HCT116 (cell line): Measurements from ENCODE around the gene BRSK1.

ENCODE experiments used
- EZH2phosphoT487 ChIP-seq: fragments of 200-600 bp; IDR thresholded peaks from 2 replicates; pipeline ENCODE4 v1.6.1; 2018; ENCODE audit warnings: antibody characterized with exemption, borderline replicate concordance
- JUND ChIP-seq: IDR thresholded peaks from 2 replicates; pipeline ENCODE4 v1.6.1; 2012
- POLR2A ChIP-seq: IDR thresholded peaks from 2 replicates; pipeline ENCODE4 v1.7.0; 2011; ENCODE audit warnings: borderline replicate concordance; ENCODE audit not compliant: insufficient read depth, insufficient read length; ENCODE audit errors: extremely low read depth
- RAD21 ChIP-seq: IDR thresholded peaks from 2 replicates; pipeline ENCODE4 v1.6.1; 2012; ENCODE audit warnings: low read depth, mild to moderate bottlenecking
- SP1 ChIP-seq: IDR thresholded peaks from 2 replicates; pipeline ENCODE4 v1.6.1; 2012; ENCODE audit warnings: low read depth
- TCF7L2 ChIP-seq: IDR thresholded peaks from 2 replicates; pipeline ENCODE4 v1.7.0; 2011; ENCODE audit warnings: borderline replicate concordance, inconsistent platforms; ENCODE audit not compliant: insufficient read depth, insufficient read length; ENCODE audit errors: extremely low read depth
- YY1 ChIP-seq: IDR thresholded peaks from 2 replicates; pipeline ENCODE4 v1.6.1; 2011; ENCODE audit warnings: low read length, low read depth, moderate library complexity, mild to moderate bottlenecking; ENCODE audit not compliant: insufficient replicate concordance; ENCODE audit errors: extremely low read depth
- ZFX ChIP-seq: fragments of 450-650 bp; IDR thresholded peaks from 2 replicates; pipeline ENCODE4 v1.6.1; 2017
- TF ChIP-seq, protein P1 (sequence below), 3 experiments: fragments of 200-600 bp in 1 of 3; sonication (generic) in 1 of 3; IDR thresholded peaks in 2 of 3; conservative IDR thresholded peaks in 1 of 3; 2 replicates each; pipeline ENCODE4 v1.5.1; 2012 to 2017; ENCODE audit warnings: low read depth in 2 of 3, low read length in 2 of 3, antibody characterized with exemption in 1 of 3, borderline replicate concordance in 1 of 3, control low read depth in 1 of 3, mild to moderate bottlenecking in 1 of 3, mixed read lengths in 1 of 3, mixed run types in 1 of 3, moderate library complexity in 1 of 3; ENCODE audit not compliant: insufficient read depth in 1 of 3
- TF ChIP-seq, protein P2 (sequence below): IDR thresholded peaks from 2 replicates; pipeline ENCODE4 v1.6.1; 2011; ENCODE audit warnings: mild to moderate bottlenecking, low read length, moderate library complexity; ENCODE audit not compliant: insufficient replicate concordance; ENCODE audit errors: extremely low read depth
- TF ChIP-seq, protein P3 (sequence below): IDR thresholded peaks from 2 replicates; pipeline ENCODE4 v1.6.1; 2012; ENCODE audit warnings: low read depth

DNA sequence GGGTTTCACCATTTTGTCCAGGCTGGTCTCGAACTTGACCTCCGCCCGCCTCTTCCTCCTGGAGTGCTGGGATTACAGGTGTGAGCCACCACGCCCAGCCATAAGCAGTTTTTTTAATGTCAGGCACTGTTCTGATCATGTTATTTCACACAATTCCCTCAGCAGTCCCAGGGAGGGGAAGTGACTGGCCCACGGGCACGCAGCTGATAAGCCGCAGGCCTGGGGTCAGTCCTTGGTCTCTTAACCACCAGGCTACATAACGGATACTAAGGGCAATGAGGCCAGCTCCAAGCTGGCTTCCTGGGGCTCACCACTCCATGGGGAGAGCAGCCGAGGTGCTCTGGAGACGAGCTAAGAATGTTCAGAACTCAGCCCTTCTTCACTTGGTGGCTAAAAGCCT is 13.5 kb downstream of the BRSK1 start:
- TF ChIP-seq, protein P1, sequence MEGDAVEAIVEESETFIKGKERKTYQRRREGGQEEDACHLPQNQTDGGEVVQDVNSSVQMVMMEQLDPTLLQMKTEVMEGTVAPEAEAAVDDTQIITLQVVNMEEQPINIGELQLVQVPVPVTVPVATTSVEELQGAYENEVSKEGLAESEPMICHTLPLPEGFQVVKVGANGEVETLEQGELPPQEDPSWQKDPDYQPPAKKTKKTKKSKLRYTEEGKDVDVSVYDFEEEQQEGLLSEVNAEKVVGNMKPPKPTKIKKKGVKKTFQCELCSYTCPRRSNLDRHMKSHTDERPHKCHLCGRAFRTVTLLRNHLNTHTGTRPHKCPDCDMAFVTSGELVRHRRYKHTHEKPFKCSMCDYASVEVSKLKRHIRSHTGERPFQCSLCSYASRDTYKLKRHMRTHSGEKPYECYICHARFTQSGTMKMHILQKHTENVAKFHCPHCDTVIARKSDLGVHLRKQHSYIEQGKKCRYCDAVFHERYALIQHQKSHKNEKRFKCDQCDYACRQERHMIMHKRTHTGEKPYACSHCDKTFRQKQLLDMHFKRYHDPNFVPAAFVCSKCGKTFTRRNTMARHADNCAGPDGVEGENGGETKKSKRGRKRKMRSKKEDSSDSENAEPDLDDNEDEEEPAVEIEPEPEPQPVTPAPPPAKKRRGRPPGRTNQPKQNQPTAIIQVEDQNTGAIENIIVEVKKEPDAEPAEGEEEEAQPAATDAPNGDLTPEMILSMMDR (IDR thresholded peaks at IDR 0.05 in 2 of 3, conservative IDR thresholded peaks at IDR 0.05 in 1 of 3; ENCODE audit: borderline replicate concordance in 1 of 3, insufficient read depth in 1 of 3, low read depth in 2 of 3, low read length in 2 of 3) = no peak
- TF ChIP-seq TCF7L2 (no peak), POLR2A (no peak), SP1 (no peak), ZFX (no peak), RAD21 (no peak), YY1 (no peak), JUND (no peak), EZH2phosphoT487 (no peak)
- TF ChIP-seq, protein P2, sequence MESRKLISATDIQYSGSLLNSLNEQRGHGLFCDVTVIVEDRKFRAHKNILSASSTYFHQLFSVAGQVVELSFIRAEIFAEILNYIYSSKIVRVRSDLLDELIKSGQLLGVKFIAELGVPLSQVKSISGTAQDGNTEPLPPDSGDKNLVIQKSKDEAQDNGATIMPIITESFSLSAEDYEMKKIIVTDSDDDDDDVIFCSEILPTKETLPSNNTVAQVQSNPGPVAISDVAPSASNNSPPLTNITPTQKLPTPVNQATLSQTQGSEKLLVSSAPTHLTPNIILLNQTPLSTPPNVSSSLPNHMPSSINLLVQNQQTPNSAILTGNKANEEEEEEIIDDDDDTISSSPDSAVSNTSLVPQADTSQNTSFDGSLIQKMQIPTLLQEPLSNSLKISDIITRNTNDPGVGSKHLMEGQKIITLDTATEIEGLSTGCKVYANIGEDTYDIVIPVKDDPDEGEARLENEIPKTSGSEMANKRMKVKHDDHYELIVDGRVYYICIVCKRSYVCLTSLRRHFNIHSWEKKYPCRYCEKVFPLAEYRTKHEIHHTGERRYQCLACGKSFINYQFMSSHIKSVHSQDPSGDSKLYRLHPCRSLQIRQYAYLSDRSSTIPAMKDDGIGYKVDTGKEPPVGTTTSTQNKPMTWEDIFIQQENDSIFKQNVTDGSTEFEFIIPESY = no peak
- TF ChIP-seq, protein P3, sequence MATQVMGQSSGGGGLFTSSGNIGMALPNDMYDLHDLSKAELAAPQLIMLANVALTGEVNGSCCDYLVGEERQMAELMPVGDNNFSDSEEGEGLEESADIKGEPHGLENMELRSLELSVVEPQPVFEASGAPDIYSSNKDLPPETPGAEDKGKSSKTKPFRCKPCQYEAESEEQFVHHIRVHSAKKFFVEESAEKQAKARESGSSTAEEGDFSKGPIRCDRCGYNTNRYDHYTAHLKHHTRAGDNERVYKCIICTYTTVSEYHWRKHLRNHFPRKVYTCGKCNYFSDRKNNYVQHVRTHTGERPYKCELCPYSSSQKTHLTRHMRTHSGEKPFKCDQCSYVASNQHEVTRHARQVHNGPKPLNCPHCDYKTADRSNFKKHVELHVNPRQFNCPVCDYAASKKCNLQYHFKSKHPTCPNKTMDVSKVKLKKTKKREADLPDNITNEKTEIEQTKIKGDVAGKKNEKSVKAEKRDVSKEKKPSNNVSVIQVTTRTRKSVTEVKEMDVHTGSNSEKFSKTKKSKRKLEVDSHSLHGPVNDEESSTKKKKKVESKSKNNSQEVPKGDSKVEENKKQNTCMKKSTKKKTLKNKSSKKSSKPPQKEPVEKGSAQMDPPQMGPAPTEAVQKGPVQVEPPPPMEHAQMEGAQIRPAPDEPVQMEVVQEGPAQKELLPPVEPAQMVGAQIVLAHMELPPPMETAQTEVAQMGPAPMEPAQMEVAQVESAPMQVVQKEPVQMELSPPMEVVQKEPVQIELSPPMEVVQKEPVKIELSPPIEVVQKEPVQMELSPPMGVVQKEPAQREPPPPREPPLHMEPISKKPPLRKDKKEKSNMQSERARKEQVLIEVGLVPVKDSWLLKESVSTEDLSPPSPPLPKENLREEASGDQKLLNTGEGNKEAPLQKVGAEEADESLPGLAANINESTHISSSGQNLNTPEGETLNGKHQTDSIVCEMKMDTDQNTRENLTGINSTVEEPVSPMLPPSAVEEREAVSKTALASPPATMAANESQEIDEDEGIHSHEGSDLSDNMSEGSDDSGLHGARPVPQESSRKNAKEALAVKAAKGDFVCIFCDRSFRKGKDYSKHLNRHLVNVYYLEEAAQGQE = no peak
